K562 (cell line): ENCODE results near the gene GSTM2. TPM values are rescaled to one million over a fixed set of nuclear protein-coding genes. Genes with fewer than 3 reads are reported as not detected.

Experiments used
- ARNT ChIP-seq, 2 experiments: fragments of 450-650 bp; IDR thresholded peaks; 2 replicates each; pipeline ENCODE4 v1.6.1; 2016; ENCODE audit warnings: mild to moderate bottlenecking in 1 of 2
- ASH1L ChIP-seq: fragments of 450-650 bp; IDR thresholded peaks from 2 replicates; pipeline ENCODE4 v1.6.1; 2018; ENCODE audit warnings: borderline replicate concordance, mild to moderate bottlenecking, low read depth; ENCODE audit not compliant: partially characterized antibody
- C11orf30 ChIP-seq: fragments of 450-650 bp; IDR thresholded peaks from 2 replicates; pipeline ENCODE4 v1.6.1; 2016; ENCODE audit warnings: low read depth, mild to moderate bottlenecking
- CBFB ChIP-seq: sonication (generic); formaldehyde crosslinking; IDR thresholded peaks from 2 replicates; pipeline ENCODE4 v1.4.0; 2020; ENCODE audit warnings: mild to moderate bottlenecking, missing genetic modification reagents
- CBX5 ChIP-seq: IDR thresholded peaks from 2 replicates; pipeline ENCODE4 v1.6.1; 2014; ENCODE audit warnings: low read depth, borderline replicate concordance
- CBX8 ChIP-seq: fragments of 200-600 bp; sonication (generic); IDR thresholded peaks from 2 replicates; pipeline ENCODE4 v1.6.1; 2012; ENCODE audit warnings: borderline replicate concordance, mixed run types, low read depth, mild to moderate bottlenecking, moderate library complexity, mixed read lengths, low read length, control low read depth, inconsistent platforms; ENCODE audit not compliant: poor library complexity, severe bottlenecking; ENCODE audit errors: extremely low read depth
- HDAC6 ChIP-seq: IDR thresholded peaks from 2 replicates; pipeline ENCODE4 v1.6.1; 2012; ENCODE audit warnings: low read depth, mild to moderate bottlenecking, control low read depth, inconsistent platforms, low read length, moderate library complexity
- KAT8 ChIP-seq: fragments of 450-650 bp; IDR thresholded peaks from 2 replicates; pipeline ENCODE4 v1.6.1; 2016; ENCODE audit warnings: low read depth, mild to moderate bottlenecking
- MECOM ChIP-seq: fragments of 250-450 bp; sonication (Bioruptor Pico); IDR thresholded peaks from 2 replicates; pipeline ENCODE4 v1.8.0; 2022; ENCODE audit warnings: inconsistent platforms
- NFE2 ChIP-seq: IDR thresholded peaks from 2 replicates; pipeline ENCODE4 v1.6.1; 2014; ENCODE audit warnings: antibody characterized with exemption, low read depth
- NR1H2 ChIP-seq: sonication (generic); formaldehyde crosslinking; IDR thresholded peaks from 2 replicates; pipeline ENCODE4 v1.4.0; 2020; ENCODE audit warnings: mild to moderate bottlenecking, missing genetic modification reagents
- PCBP1 ChIP-seq: fragments of 200-400 bp; formaldehyde crosslinking; IDR thresholded peaks from 2 replicates; pipeline ENCODE4 v1.6.1; 2018; ENCODE audit warnings: mild to moderate bottlenecking, low read depth, low read length; ENCODE audit not compliant: poor library complexity, severe bottlenecking
- RBFOX2 ChIP-seq: fragments of 200-400 bp; formaldehyde crosslinking; IDR thresholded peaks from 2 replicates; pipeline ENCODE4 v1.6.1; 2017; ENCODE audit warnings: low read depth, mild to moderate bottlenecking, low read length, moderate library complexity
- RBM25 ChIP-seq: fragments of 200-400 bp; formaldehyde crosslinking; IDR thresholded peaks from 2 replicates; pipeline ENCODE4 v1.6.1; 2018; ENCODE audit warnings: low read length, low read depth, moderate library complexity; ENCODE audit not compliant: severe bottlenecking
- RFX5 ChIP-seq: IDR thresholded peaks from 2 replicates; pipeline ENCODE4 v1.6.1; 2011; ENCODE audit warnings: low read depth, mild to moderate bottlenecking, improper control_type of control experiment, low read length
- SMAD3 ChIP-seq: fragments of 450-650 bp; formaldehyde crosslinking; conservative IDR thresholded peaks from 2 replicates; pipeline ENCODE4 v1.4.0; 2020; ENCODE audit warnings: mild to moderate bottlenecking
- SMARCA4 ChIP-seq: fragments of 450-650 bp; IDR thresholded peaks from 2 replicates; pipeline ENCODE4 v1.6.1; 2016
- SMARCC2 ChIP-seq: fragments of 450-650 bp; IDR thresholded peaks from 2 replicates; pipeline ENCODE4 v1.6.1; 2017; ENCODE audit warnings: antibody characterized with exemption, moderate library complexity, mild to moderate bottlenecking, low read depth
- SP1 ChIP-seq: sonication (generic); formaldehyde crosslinking; IDR thresholded peaks from 2 replicates; pipeline ENCODE4 v1.8.1; 2022; ENCODE audit warnings: mild to moderate bottlenecking, missing genetic modification reagents
- SP2 ChIP-seq: IDR thresholded peaks from 2 replicates; pipeline ENCODE4 v1.6.1; 2011; ENCODE audit warnings: mild to moderate bottlenecking, low read depth, low read length, moderate library complexity; ENCODE audit not compliant: poor library complexity, severe bottlenecking; ENCODE audit errors: extremely low read depth
- ZNF436 ChIP-seq: fragments of 250-450, 450-650 bp; sonication (Bioruptor Pico); formaldehyde crosslinking; IDR thresholded peaks from 2 replicates; pipeline ENCODE4 v1.7.0; 2020; ENCODE audit warnings: mild to moderate bottlenecking
- ZNF449 ChIP-seq: fragments of 250-450 bp; sonication (Bioruptor Pico); IDR thresholded peaks from 2 replicates; pipeline ENCODE4 v1.8.0; 2022; ENCODE audit warnings: moderate library complexity, mild to moderate bottlenecking, inconsistent platforms
- ZNF780A ChIP-seq: fragments of 250-450 bp; sonication (Bioruptor Pico); IDR thresholded peaks from 2 replicates; pipeline ENCODE4 v1.5.0; 2021; ENCODE audit warnings: mild to moderate bottlenecking
- polyA plus RNA-seq, 8 experiments: library from polyadenylated mRNA; depleted of rRNA in 4 of 8; stranded (reverse) in 5 of 8; unstranded in 3 of 8; fragments of >200 nt; fragmentation: Nextera tagmentation in 2 of 8; fragmentation: Illumina TruSeq in 1 of 8; extraction: Ambion mirVana in 2 of 8; extraction: Trizol in 1 of 8; gene quantifications; 2 replicates each; pipeline versions ENCODE4 v1.2.1 to v1.2.3, GENCODE V29; 2011 to 2014; ENCODE audit warnings: inconsistent platforms in 1 of 8, missing spikeins in 1 of 8
- total RNA-seq, 7 experiments: library from RNA; depleted of rRNA in 6 of 7; stranded (reverse); fragments of >200 nt in 6 of 7; fragmentation: Illumina TruSeq in 2 of 7; extraction: Trizol in 2 of 7; gene quantifications; 2 replicates each; pipeline versions ENCODE4 v1.2.1 to v1.2.3, GENCODE V29; 2011 to 2021; ENCODE audit warnings: low replicate concordance in 1 of 7
- TF ChIP-seq, protein P1 (sequence below), 2 experiments: fragments of 250-450 bp in 1 of 2; fragments of 450-650 bp in 1 of 2; sonication (Bioruptor Pico) in 1 of 2; IDR thresholded peaks; 2 replicates each; pipeline versions ENCODE4 v1.6.1 to v1.8.0; 2016 to 2021; ENCODE audit warnings: mild to moderate bottlenecking in 2 of 2, moderate library complexity in 2 of 2, missing compliant biosample characterization in 1 of 2, missing genetic modification characterization in 1 of 2
- TF ChIP-seq, protein P2 (sequence below): fragments of 450-650 bp; IDR thresholded peaks from 2 replicates; pipeline ENCODE4 v1.7.0; 2016; ENCODE audit warnings: borderline replicate concordance

Gene GSTM2
- total and polyA plus RNA-seq, 9 of the 15 experiments (the other 6 are each of a cell fraction or from before 2014, with no cell fraction given) = 1.6 to 15.1 (median 6.8) TPM

DNA sequence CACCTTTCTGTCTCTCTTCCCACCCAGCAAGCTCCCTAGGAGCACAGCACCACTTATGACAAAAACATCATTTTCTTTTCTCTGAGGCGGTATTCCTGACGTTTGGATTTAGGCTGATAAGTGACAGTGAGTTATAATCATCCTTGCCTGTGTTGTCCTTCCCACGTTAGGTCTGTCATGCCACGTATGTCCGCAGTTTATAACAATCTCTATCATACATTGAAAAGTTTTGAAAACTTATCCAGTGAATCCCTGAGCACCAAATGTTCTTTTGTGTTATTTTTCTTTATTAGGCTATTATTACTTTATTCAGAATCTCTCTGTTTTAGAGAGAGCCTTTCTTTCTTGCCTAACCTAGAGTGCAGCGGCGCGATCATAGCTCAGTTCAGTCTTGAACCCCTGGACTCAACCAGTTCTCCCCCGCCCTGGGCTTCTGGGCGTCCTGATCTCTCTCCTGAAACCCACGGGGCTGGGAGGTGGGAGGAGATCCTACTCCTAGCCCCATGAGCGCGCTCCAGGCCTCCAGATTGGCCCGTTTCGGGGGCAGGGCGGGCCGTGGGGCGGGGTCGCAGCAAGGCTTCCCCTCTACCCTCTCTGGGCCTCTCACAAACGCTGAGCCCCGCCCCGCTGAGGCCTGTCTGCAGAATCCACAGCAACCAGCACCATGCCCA, at the start of gene GSTM2 (continued):
- TF ChIP-seq CBFB (no peak), HDAC6 (no peak), ARNT (IDR thresholded peaks at IDR 0.05) (peak in 1 of 2 experiments; percentile 13; a peak in 1 of 4 replicates), SP1 (CRISPR knock-in tag) (0 out of 2 replicates have a peak, but pooled peaks have one; percentile 32), CBX5 (no peak), RFX5 (no peak), ZNF436 (CRISPR knock-in tag) (no peak), C11orf30 (no peak), SP2 (peak; percentile 25), NR1H2 (CRISPR knock-in tag) (no peak), ASH1L (no peak), ZNF449 (CRISPR knock-in tag) (no peak), SMARCC2 (no peak), RBFOX2 (peak; percentile 42), SMARCA4 (peak; percentile 26; the same call in 1 of the 2 replicates), SMAD3 (CRISPR knock-in tag) (no peak), CBX8 (no peak), RBM25 (no peak), PCBP1 (no peak), NFE2 (no peak), ZNF780A (CRISPR knock-in tag) (no peak), MECOM (CRISPR knock-in tag) (no peak), KAT8 (no peak)
- TF ChIP-seq, protein P1, sequence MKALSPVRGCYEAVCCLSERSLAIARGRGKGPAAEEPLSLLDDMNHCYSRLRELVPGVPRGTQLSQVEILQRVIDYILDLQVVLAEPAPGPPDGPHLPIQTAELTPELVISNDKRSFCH (CRISPR knock-in tag; IDR thresholded peaks at IDR 0.05) = no peak
- TF ChIP-seq, protein P1 (tag; IDR thresholded peaks at IDR 0.05) = no peak
- TF ChIP-seq, protein P2, sequence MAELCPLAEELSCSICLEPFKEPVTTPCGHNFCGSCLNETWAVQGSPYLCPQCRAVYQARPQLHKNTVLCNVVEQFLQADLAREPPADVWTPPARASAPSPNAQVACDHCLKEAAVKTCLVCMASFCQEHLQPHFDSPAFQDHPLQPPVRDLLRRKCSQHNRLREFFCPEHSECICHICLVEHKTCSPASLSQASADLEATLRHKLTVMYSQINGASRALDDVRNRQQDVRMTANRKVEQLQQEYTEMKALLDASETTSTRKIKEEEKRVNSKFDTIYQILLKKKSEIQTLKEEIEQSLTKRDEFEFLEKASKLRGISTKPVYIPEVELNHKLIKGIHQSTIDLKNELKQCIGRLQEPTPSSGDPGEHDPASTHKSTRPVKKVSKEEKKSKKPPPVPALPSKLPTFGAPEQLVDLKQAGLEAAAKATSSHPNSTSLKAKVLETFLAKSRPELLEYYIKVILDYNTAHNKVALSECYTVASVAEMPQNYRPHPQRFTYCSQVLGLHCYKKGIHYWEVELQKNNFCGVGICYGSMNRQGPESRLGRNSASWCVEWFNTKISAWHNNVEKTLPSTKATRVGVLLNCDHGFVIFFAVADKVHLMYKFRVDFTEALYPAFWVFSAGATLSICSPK = no peak
